Neural progenitor cell (in vitro differentiated cells): Measurements from ENCODE around the gene RBFOX2.

ENCODE experiments used
- CTCF ChIP-seq: fragments of 200-600 bp; sonication (generic); IDR thresholded peaks from 2 replicates; pipeline ENCODE4 v1.5.1; 2017; ENCODE audit warnings: antibody characterized with exemption, mild to moderate bottlenecking
- EZH2 ChIP-seq: fragments of 200-600 bp; sonication (generic); IDR thresholded peaks from 2 replicates; pipeline ENCODE4 v1.6.1; 2017; ENCODE audit warnings: antibody characterized with exemption, mild to moderate bottlenecking, moderate library complexity
- EZH2phosphoT487 ChIP-seq: fragments of 200-600 bp; sonication (generic); IDR thresholded peaks from 2 replicates; pipeline ENCODE4 v1.6.1; 2017; ENCODE audit warnings: antibody characterized with exemption

GRCh38 chr22:35949243-35949642 is 79.4 kb downstream of the RBFOX2 start:
- TF ChIP-seq CTCF (no peak), EZH2 (no peak), EZH2phosphoT487 (no peak)
